ENCODE data around the gene KDM2B.
A peak's percentile ranks its signal among the peaks of the same experiment; 100 is the strongest.

KDM2B gene

DNA sequence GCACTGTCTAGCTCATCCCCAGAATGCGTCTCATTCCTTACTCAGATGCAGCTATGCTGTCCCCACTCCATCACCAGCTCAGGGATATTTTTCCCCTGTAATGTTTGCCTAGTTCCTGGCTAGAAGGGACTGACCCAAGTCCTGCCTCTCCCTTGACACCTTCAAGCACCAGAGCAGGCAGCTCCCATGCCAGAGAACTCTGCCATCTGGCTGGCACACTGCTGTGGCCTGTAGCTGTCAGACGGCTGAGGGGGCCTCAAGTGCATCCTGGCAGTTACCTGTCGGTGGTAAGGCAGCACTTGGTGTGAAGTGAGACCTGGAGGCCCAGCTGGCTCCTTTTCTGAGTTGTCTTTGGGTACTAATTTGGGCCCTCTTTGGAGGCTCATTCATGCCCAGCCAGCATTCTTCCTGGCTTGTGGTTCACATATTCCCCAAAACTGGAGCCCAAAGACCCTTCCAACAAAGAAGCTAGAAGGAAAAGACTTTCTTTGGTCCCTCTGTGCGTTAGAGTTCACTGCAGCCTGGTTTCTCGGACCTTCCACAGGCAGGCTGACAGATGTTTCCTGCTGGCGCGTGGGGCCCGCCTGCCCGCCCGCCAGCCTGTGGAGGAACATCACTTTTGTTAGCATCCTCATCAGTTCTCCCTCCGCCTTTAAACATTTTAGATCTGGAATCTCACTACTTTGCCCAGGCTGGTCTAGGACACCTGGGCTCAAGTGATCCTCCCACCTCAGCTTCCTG is 147.9 kb downstream of the KDM2B start:
- H3K27me3 ChIP-seq (ENCODE audit: control insufficient read depth, low read length), result no peaks in the 10 kb centered on the region

DNA sequence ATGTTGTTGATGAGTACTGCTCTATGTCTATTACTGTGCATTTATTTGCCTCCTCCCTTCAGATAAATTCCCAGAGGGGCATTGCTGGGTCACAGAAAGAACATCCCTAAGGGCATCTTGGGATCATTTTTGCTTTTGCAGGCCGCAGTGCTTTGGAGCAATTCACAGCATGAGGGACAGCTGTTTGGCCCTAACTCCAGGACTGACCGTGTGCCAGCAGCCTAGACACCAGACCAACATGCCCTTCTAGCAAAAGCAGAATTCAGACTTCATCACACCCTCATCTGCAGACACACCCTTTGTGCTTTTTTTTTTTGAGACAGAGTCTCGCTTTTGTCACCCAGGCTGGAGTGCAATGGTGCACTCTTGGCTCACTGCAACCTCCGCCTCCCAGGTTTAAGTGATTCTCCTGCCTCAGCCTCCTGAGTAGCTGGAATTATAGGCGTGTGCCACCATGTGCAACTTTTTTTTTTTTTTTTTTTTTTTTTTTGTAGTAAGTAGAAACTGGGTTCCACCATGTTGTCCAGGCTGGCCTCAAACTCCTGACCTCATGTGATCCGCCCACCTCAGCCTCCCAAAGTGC is 149.9 kb downstream of the KDM2B start:
- Histone ChIP-seq H3K36me3 (ENCODE audit: control insufficient read depth, low read length) (peaks cover 91% of the 10 kb centered on the region), H3K27ac (ENCODE audit: low read depth, low read length) (no peak overlapping the region), H3K4me1 (ENCODE audit: control insufficient read depth, low read length) (peaks cover 30% of the 10 kb centered on the region), H3K4me3 (ENCODE audit: low read length) (no peak overlapping the region), H4K20me1 (ENCODE audit: control insufficient read depth, insufficient read depth, low read depth, low read length) (no peaks in the 10 kb centered on the region), H3F3A (ENCODE audit: control insufficient read depth, insufficient read depth) (peaks cover 24% of the 10 kb centered on the region), H3K27me3 (ENCODE audit: control insufficient read depth, low read length) (no peaks in the 10 kb centered on the region), H3K9me2 (replicated peaks; ENCODE audit: control insufficient read depth, low read length) (no peaks in the 10 kb centered on the region), H3K9me3 (ENCODE audit: control insufficient read depth, insufficient read depth, low read length) (no peaks in the 10 kb centered on the region), H3K4me2 (ENCODE audit: low read length) (no peak overlapping the region), H3K79me2 (ENCODE audit: control insufficient read depth, low read length) (peaks cover 31% of the 10 kb centered on the region)
- TF ChIP-seq, protein P1, sequence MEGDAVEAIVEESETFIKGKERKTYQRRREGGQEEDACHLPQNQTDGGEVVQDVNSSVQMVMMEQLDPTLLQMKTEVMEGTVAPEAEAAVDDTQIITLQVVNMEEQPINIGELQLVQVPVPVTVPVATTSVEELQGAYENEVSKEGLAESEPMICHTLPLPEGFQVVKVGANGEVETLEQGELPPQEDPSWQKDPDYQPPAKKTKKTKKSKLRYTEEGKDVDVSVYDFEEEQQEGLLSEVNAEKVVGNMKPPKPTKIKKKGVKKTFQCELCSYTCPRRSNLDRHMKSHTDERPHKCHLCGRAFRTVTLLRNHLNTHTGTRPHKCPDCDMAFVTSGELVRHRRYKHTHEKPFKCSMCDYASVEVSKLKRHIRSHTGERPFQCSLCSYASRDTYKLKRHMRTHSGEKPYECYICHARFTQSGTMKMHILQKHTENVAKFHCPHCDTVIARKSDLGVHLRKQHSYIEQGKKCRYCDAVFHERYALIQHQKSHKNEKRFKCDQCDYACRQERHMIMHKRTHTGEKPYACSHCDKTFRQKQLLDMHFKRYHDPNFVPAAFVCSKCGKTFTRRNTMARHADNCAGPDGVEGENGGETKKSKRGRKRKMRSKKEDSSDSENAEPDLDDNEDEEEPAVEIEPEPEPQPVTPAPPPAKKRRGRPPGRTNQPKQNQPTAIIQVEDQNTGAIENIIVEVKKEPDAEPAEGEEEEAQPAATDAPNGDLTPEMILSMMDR (IDR thresholded peaks at IDR 0.05; ENCODE audit: low read depth, low read length, poor library complexity, severe bottlenecking), result no peak
- no peak for TF ChIP-seq EZH2phosphoT487 (IDR thresholded peaks at IDR 0.05; ENCODE audit: borderline replicate concordance, low read length)

More for the DNA sequence above, 147.9 kb downstream of the KDM2B start:
- no peak overlapping the region for H3K4me3 ChIP-seq (ENCODE audit: low read length)
- TF ChIP-seq, protein P1 (IDR thresholded peaks at IDR 0.05; ENCODE audit: low read depth, low read length, poor library complexity, severe bottlenecking), result no peak
- no peak for TF ChIP-seq EZH2phosphoT487 (IDR thresholded peaks at IDR 0.05; ENCODE audit: borderline replicate concordance, low read length)
- H3K79me2 ChIP-seq (ENCODE audit: control insufficient read depth, low read length), result peaks cover 21% of the 10 kb centered on the region
- no peaks in the 10 kb centered on the region for H4K20me1 ChIP-seq (ENCODE audit: control insufficient read depth, insufficient read depth, low read depth, low read length)
- no peaks in the 10 kb centered on the region for H3K9me2 ChIP-seq (replicated peaks; ENCODE audit: control insufficient read depth, low read length)
- peaks cover 91% of the 10 kb centered on the region for H3K36me3 ChIP-seq (ENCODE audit: control insufficient read depth, low read length)
- H3K27ac ChIP-seq (ENCODE audit: low read depth, low read length), result peak overlapping the region; percentile 6; the same call in 1 of the 2 replicates
- peaks cover 11% of the 10 kb centered on the region for H3K4me1 ChIP-seq (ENCODE audit: control insufficient read depth, low read length)
- H3K9me3 ChIP-seq (ENCODE audit: control insufficient read depth, insufficient read depth, low read length), result no peaks in the 10 kb centered on the region
- peaks cover 11% of the 10 kb centered on the region for H3F3A ChIP-seq (ENCODE audit: control insufficient read depth, insufficient read depth)
- H3K4me2 ChIP-seq (ENCODE audit: low read length), result no peak overlapping the region

DNA sequence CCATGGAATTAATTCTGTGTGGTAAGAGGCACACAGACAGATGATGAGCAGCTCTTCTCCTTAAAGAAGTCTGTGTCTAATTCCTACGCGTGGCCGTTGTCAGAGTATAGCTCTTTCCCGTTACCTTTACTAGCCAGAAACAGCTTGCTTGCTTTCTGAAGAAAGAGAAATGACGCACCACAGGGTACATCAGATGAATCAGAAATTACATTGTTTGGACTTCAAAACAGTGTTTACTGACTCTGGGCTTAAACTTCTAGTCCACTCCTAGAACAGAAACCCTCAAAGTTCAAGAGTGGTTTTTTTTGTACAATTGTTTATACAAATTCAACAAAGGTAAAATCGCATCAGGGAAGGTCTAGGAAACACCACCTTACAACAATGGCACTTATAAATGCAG is 151.9 kb downstream of the KDM2B start:
- Histone ChIP-seq H3K36me3 (ENCODE audit: control insufficient read depth, low read length) (peaks cover 85% of the 10 kb centered on the region), H3F3A (ENCODE audit: control insufficient read depth, insufficient read depth) (peaks cover 39% of the 10 kb centered on the region), H3K79me2 (ENCODE audit: control insufficient read depth, low read length) (peaks cover 33% of the 10 kb centered on the region), H3K4me2 (ENCODE audit: low read length) (no peak overlapping the region), H3K9me3 (ENCODE audit: control insufficient read depth, insufficient read depth, low read length) (no peaks in the 10 kb centered on the region), H3K9me2 (replicated peaks; ENCODE audit: control insufficient read depth, low read length) (no peaks in the 10 kb centered on the region), H4K20me1 (ENCODE audit: control insufficient read depth, insufficient read depth, low read depth, low read length) (no peaks in the 10 kb centered on the region), H3K4me3 (ENCODE audit: low read length) (no peak overlapping the region), H3K4me1 (ENCODE audit: control insufficient read depth, low read length) (peaks cover 51% of the 10 kb centered on the region), H3K27ac (ENCODE audit: low read depth, low read length) (0 out of 2 replicates have a peak overlapping the region, but pooled peaks have one; percentile 9), H3K27me3 (ENCODE audit: control insufficient read depth, low read length) (no peaks in the 10 kb centered on the region)
- no peak for TF ChIP-seq EZH2phosphoT487 (IDR thresholded peaks at IDR 0.05; ENCODE audit: borderline replicate concordance, low read length)
- TF ChIP-seq, protein P1 (IDR thresholded peaks at IDR 0.05; ENCODE audit: low read depth, low read length, poor library complexity, severe bottlenecking), result no peak

All from DOHH2 (cell line).